ENCODE measurements around the gene GAA.
"Not testable (repeated sequence)": the region's sequence is repeated elsewhere in the genome, so short reads cannot be mapped to it uniquely, and the experiment has no call there.

The GAA gene

GRCh38 chr17:80132906-80133625 is 31.7 kb downstream of the GAA start:
- DNase-seq (ENCODE audit: low read depth) = no peak
- no peak overlapping the region for H3K4me3 ChIP-seq (ENCODE audit: low read depth, low read length)

- no peak overlapping the region for H3K4me3 ChIP-seq (ENCODE audit: low read depth, low read length)
- DNase-seq (ENCODE audit: low read depth) = no peak
These were observed 32.2 kb downstream of the GAA start for GRCh38 chr17:80133626-80133970.

GRCh38 chr17:80137131-80137530 is 35.8 kb downstream of the GAA start:
- DNase-seq (ENCODE audit: low read depth) = no peak

GRCh38 chr17:80138856-80139426 is 37.6 kb downstream of the GAA start:
- no peak for DNase-seq (ENCODE audit: low read depth)
- no peak overlapping the region for H3K4me3 ChIP-seq (ENCODE audit: low read depth, low read length)

More at GRCh38 chr17:80137131-80137530, 35.8 kb downstream of the GAA start:
- no peak overlapping the region for H3K4me3 ChIP-seq (ENCODE audit: low read depth, low read length)

- no peak overlapping the region for H3K4me3 ChIP-seq (ENCODE audit: low read depth, low read length)
- no peak for DNase-seq (ENCODE audit: low read depth)
These were observed 40.2 kb downstream of the GAA start for GRCh38 chr17:80141463-80142165.

GRCh38 chr17:80142929-80143328 is 41.5 kb downstream of the GAA start:
- no peak for DNase-seq (ENCODE audit: low read depth)
- no peak overlapping the region for H3K4me3 ChIP-seq (ENCODE audit: low read depth, low read length)

GRCh38 chr17:80145076-80146075 is 44.0 kb downstream of the GAA start:
- DNase-seq (ENCODE audit: low read depth) = no peak
- H3K4me3 ChIP-seq (ENCODE audit: low read depth, low read length) = peak overlapping the region; percentile 94

- peak overlapping the region; percentile 94 for H3K4me3 ChIP-seq (ENCODE audit: low read depth, low read length)
- no peak for DNase-seq (ENCODE audit: low read depth)
These were observed 45.0 kb downstream of the GAA start for GRCh38 chr17:80146121-80147034.

- H3K4me3 ChIP-seq (ENCODE audit: low read depth, low read length) = peak within 1 kb of the TSS; percentile 94
- peak; percentile 98 for DNase-seq (ENCODE audit: low read depth)
These were observed 45.8 kb downstream of the GAA start, which contains the start of gene EIF4A3 for GRCh38 chr17:80147035-80147822. TSS of gene EIF4A3 (minus strand) at chr17:80147128. CDS start at chr17:80146961, 167 bp downstream.

GRCh38 chr17:80151333-80151732 is 50.0 kb downstream of the GAA start:
- DNase-seq (ENCODE audit: low read depth) = peak; percentile 71
- H3K4me3 ChIP-seq (ENCODE audit: low read depth, low read length) = no peak overlapping the region

- H3K4me3 ChIP-seq (ENCODE audit: low read depth, low read length) = no peak overlapping the region
- DNase-seq (ENCODE audit: low read depth) = peak; percentile 73
These were observed 50.8 kb downstream of the GAA start for GRCh38 chr17:80152081-80152702.

GRCh38 chr17:80153004-80153403 is 51.6 kb downstream of the GAA start:
- H3K4me3 ChIP-seq (ENCODE audit: low read depth, low read length) = no peak overlapping the region
- DNase-seq (ENCODE audit: low read depth) = no peak

GRCh38 chr17:80154166-80154565 is 52.8 kb downstream of the GAA start:
- no peak overlapping the region for H3K4me3 ChIP-seq (ENCODE audit: low read depth, low read length)
- no peak for DNase-seq (ENCODE audit: low read depth)

- DNase-seq (ENCODE audit: low read depth); H3K4me3 ChIP-seq (ENCODE audit: low read depth, low read length): not testable (repeated sequence)
These were observed 54.2 kb downstream of the GAA start for GRCh38 chr17:80155600-80155999.

- no peak overlapping the region for H3K4me3 ChIP-seq (ENCODE audit: low read depth, low read length)
- no peak for DNase-seq (ENCODE audit: low read depth)
These were observed 57.5 kb downstream of the GAA start for GRCh38 chr17:80158846-80159245.

- no peak for DNase-seq (ENCODE audit: low read depth)
- no peak overlapping the region for H3K4me3 ChIP-seq (ENCODE audit: low read depth, low read length)
These were observed 59.2 kb downstream of the GAA start for GRCh38 chr17:80160536-80160935.

GRCh38 chr17:80163336-80163735 is 62.0 kb downstream of the GAA start:
- DNase-seq (ENCODE audit: low read depth) = no peak
- H3K4me3 ChIP-seq (ENCODE audit: low read depth, low read length) = no peak overlapping the region

Measured in skeletal muscle cell (primary cell).